Kidney epithelial cell (primary cell): ENCODE data around the gene PLIN1. TPM values are rescaled to one million over a fixed set of nuclear protein-coding genes. Genes with fewer than 3 reads are reported as not detected.

Experiments
- DNase-seq: peaks from one replicate; pipeline ENCODE4 v3.0.0-alpha.2; 2010; ENCODE audit warnings: low read depth
- H3K27me3 ChIP-seq: 2 replicates; pipeline ENCODE4 v1.6.0; 2011; ENCODE audit warnings: low read length; ENCODE audit not compliant: control insufficient read depth, insufficient read depth
- H3K36me3 ChIP-seq: 2 replicates; pipeline ENCODE4 v1.5.1; 2011; ENCODE audit warnings: low read length; ENCODE audit not compliant: control insufficient read depth, insufficient read depth
- H3K4me3 ChIP-seq: 2 replicates; pipeline ENCODE4 v1.5.1; 2011; ENCODE audit warnings: low read depth, mild to moderate bottlenecking, control low read depth, low read length
- total RNA-seq: library from RNA; depleted of rRNA; stranded (reverse); fragments of >200 nt; gene quantifications from 2 replicates; pipeline ENCODE4 v1.2.3, GENCODE V29; 2015
- TF ChIP-seq, protein P1 (sequence below): IDR thresholded peaks from 2 replicates; pipeline ENCODE4 v1.5.1; 2011; ENCODE audit warnings: mild to moderate bottlenecking, moderate library complexity, low read length, control low read depth, inconsistent platforms; ENCODE audit not compliant: insufficient read depth, poor library complexity, severe bottlenecking

Gene PLIN1
- total RNA-seq, 1 donor from 2014 or later, result 0.08 TPM

GRCh38 chr15:89654301-89654761 is 24.8 kb downstream of the PLIN1 start:
- H3K27me3 ChIP-seq, result no peaks in the 10 kb centered on the region
- no peak for DNase-seq
- H3K4me3 ChIP-seq, result peak overlapping the region; percentile 74
- TF ChIP-seq, protein P1, sequence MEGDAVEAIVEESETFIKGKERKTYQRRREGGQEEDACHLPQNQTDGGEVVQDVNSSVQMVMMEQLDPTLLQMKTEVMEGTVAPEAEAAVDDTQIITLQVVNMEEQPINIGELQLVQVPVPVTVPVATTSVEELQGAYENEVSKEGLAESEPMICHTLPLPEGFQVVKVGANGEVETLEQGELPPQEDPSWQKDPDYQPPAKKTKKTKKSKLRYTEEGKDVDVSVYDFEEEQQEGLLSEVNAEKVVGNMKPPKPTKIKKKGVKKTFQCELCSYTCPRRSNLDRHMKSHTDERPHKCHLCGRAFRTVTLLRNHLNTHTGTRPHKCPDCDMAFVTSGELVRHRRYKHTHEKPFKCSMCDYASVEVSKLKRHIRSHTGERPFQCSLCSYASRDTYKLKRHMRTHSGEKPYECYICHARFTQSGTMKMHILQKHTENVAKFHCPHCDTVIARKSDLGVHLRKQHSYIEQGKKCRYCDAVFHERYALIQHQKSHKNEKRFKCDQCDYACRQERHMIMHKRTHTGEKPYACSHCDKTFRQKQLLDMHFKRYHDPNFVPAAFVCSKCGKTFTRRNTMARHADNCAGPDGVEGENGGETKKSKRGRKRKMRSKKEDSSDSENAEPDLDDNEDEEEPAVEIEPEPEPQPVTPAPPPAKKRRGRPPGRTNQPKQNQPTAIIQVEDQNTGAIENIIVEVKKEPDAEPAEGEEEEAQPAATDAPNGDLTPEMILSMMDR, result no peak
- H3K36me3 ChIP-seq, result no peaks in the 10 kb centered on the region

DNA sequence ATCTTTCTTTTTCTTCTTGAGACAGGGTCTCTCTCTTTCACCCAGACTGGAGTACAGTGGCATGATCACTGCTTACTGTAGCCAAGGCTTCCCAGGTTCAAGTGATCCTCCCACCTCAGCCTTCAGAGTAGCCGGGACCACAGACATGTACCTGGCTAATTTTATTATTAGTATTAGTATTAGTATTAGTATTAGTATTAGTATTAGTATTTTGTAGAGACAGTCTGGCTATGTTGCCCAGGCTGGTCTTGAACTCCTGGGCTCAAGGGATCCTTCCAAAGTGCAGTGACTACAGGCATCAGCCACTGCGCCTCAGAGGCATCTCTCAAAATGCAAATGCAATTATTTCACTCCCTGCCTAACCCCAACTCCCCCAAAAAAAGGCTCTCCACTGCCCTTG is 25.6 kb downstream of the PLIN1 start:
- TF ChIP-seq, protein P1, result no peak
- H3K27me3 ChIP-seq, result no peaks in the 10 kb centered on the region

GRCh38 chr15:89652666-89653065 is 26.5 kb downstream of the PLIN1 start:
- no peak for DNase-seq
- Histone ChIP-seq H3K36me3 (no peaks in the 10 kb centered on the region), H3K27me3 (no peaks in the 10 kb centered on the region), H3K4me3 (no peak overlapping the region)
- TF ChIP-seq, protein P1, result no peak

More for the DNA sequence above, 25.6 kb downstream of the PLIN1 start:
- no peaks in the 10 kb centered on the region for H3K36me3 ChIP-seq
- no peak for DNase-seq
- H3K4me3 ChIP-seq, result no peak overlapping the region

GRCh38 chr15:89652131-89652530 is 27.0 kb downstream of the PLIN1 start:
- TF ChIP-seq, protein P1, result no peak
- Histone ChIP-seq H3K36me3 (no peaks in the 10 kb centered on the region), H3K4me3 (no peak overlapping the region), H3K27me3 (no peaks in the 10 kb centered on the region)
- DNase-seq, result no peak

- no peaks in the 10 kb centered on the region for H3K27me3 ChIP-seq
- DNase-seq, result no peak
- H3K4me3 ChIP-seq, result no peak overlapping the region
- H3K36me3 ChIP-seq, result no peaks in the 10 kb centered on the region
- TF ChIP-seq, protein P1, result no peak
Measured at GRCh38 chr15:89649716-89650115, 29.5 kb downstream of the PLIN1 start.

DNA sequence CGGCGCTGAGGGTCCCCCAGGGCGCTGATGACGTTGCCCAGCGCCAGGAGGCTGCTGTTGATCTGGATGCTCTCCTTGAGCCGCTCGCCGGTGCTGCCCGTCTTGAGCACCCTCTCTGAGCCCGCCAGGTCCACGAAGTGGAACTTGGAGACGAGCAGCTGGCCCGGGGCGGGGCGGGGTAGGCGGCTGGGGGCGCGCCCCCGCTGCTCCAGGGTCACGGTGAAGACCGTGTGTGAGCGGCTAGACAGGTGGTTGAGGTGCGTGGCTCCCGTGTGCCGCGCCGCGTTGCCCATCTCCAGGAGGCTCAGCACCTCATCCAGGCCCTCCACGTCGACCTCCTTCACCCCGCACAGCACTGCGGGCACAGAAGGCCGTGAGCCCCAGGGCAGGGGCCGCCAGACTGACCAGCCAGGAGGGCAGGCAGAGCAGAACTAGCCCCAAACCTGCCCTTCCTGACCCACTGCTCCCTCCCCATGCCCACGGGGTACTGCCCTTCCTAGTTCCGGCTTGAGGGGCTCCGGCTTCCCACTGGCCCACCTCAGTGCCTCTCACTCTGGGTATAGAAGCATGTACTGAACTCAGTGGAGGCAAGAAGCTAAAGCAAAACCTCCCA is 30.0 kb downstream of the PLIN1 start:
- DNase-seq, result no peak
- no peaks in the 10 kb centered on the region for H3K36me3 ChIP-seq
- H3K4me3 ChIP-seq, result no peak overlapping the region
- TF ChIP-seq, protein P1, result no peak
- no peaks in the 10 kb centered on the region for H3K27me3 ChIP-seq
